Loucy (cell line): ENCODE results near the gene COL4A5.

ENCODE experiments used
- EZH2phosphoT487 ChIP-seq: fragments of 200-600 bp; IDR thresholded peaks from 2 replicates; pipeline ENCODE4 v1.6.1; 2018; ENCODE audit warnings: antibody characterized with exemption, mild to moderate bottlenecking, moderate library complexity, borderline replicate concordance
- TF ChIP-seq, protein P1 (sequence below): fragments of 200-600 bp; sonication (generic); conservative IDR thresholded peaks from 2 replicates; pipeline ENCODE4 v1.5.1; 2014; ENCODE audit warnings: mild to moderate bottlenecking, antibody characterized with exemption, low read length

- TF ChIP-seq, protein P1, sequence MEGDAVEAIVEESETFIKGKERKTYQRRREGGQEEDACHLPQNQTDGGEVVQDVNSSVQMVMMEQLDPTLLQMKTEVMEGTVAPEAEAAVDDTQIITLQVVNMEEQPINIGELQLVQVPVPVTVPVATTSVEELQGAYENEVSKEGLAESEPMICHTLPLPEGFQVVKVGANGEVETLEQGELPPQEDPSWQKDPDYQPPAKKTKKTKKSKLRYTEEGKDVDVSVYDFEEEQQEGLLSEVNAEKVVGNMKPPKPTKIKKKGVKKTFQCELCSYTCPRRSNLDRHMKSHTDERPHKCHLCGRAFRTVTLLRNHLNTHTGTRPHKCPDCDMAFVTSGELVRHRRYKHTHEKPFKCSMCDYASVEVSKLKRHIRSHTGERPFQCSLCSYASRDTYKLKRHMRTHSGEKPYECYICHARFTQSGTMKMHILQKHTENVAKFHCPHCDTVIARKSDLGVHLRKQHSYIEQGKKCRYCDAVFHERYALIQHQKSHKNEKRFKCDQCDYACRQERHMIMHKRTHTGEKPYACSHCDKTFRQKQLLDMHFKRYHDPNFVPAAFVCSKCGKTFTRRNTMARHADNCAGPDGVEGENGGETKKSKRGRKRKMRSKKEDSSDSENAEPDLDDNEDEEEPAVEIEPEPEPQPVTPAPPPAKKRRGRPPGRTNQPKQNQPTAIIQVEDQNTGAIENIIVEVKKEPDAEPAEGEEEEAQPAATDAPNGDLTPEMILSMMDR = no peak
- no peak for TF ChIP-seq EZH2phosphoT487
Measured at GRCh38 chrX:108740299-108740774, 300.7 kb downstream of the COL4A5 start.
